Erythroblast (primary cell): ENCODE results near the gene SLC6A2.

Experiments used
- GATA1 ChIP-seq: IDR thresholded peaks from 2 replicates; pipeline ENCODE4 v1.6.1; 2011; ENCODE audit warnings: low read depth, mild to moderate bottlenecking, control low read depth, low read length, moderate library complexity
- POLR2A ChIP-seq: IDR thresholded peaks from 2 replicates; pipeline ENCODE4 v1.6.1; 2011; ENCODE audit warnings: mild to moderate bottlenecking, low read length

GRCh38 chr16:55660828-55661227 is 5.0 kb downstream of the SLC6A2 start:
- TF ChIP-seq POLR2A (no peak), GATA1 (no peak)
